ENCODE measurements around the gene KRTAP4-6.
"Not testable (repeated sequence)": the region's sequence is repeated elsewhere in the genome, so short reads cannot be mapped to it uniquely, and the experiment has no call there.

Gene KRTAP4-6

GRCh38 chr17:41151525-41151924 is 11.2 kb upstream of the KRTAP4-6 start:
- no peak overlapping the region for H3K4me3 ChIP-seq
- TF ChIP-seq POLR2AphosphoS5 (IDR thresholded peaks at IDR 0.05; ENCODE audit: borderline replicate concordance, low read depth, low read length) (no peak), EZH2 (IDR thresholded peaks at IDR 0.05) (no peak), FOXP2 (optimal IDR thresholded peaks at IDR 0.05; ENCODE audit: control extremely low read depth, extremely low read length, insufficient read depth) (no peak)
- 0 out of 2 replicates have a peak, but pooled peaks cover 4% of the 10 kb centered on the region for H3K9me3 ChIP-seq (ENCODE audit: low read depth, low read length)
- no peak for DNase-seq (ENCODE audit: low read depth, low spot score)
- H3K27ac ChIP-seq: peak overlapping the region; percentile 100
- peaks cover 4% of the 10 kb centered on the region; the same call in 1 of the 2 replicates for H3K36me3 ChIP-seq (ENCODE audit: insufficient read depth, low read length)
- H3K9ac ChIP-seq (ENCODE audit: insufficient read length): no peak overlapping the region

GRCh38 chr17:41150026-41150425 is 9.7 kb upstream of the KRTAP4-6 start:
- Histone ChIP-seq H3K9me3 (ENCODE audit: low read depth, low read length) (0 out of 2 replicates have a peak, but pooled peaks cover 2% of the 10 kb centered on the region), H3K36me3 (ENCODE audit: insufficient read depth, low read length) (peaks cover 2% of the 10 kb centered on the region; the same call in 1 of the 2 replicates), H3K9ac (ENCODE audit: insufficient read length) (no peak overlapping the region), H3K27ac (peak overlapping the region; percentile 100), H3K4me3 (no peak overlapping the region)
- no peak for DNase-seq (ENCODE audit: low read depth, low spot score)
- TF ChIP-seq POLR2AphosphoS5 (IDR thresholded peaks at IDR 0.05; ENCODE audit: borderline replicate concordance, low read depth, low read length) (no peak), FOXP2 (optimal IDR thresholded peaks at IDR 0.05; ENCODE audit: control extremely low read depth, extremely low read length, insufficient read depth) (no peak), EZH2 (IDR thresholded peaks at IDR 0.05) (no peak)

- H3K36me3 ChIP-seq (ENCODE audit: insufficient read depth, low read length): no peaks in the 10 kb centered on the region
- H3K4me3 ChIP-seq: no peak within 1 kb of the TSS
- peak within 1 kb of the TSS; percentile 67 for H3K9ac ChIP-seq (ENCODE audit: insufficient read length)
- TF ChIP-seq POLR2AphosphoS5 (IDR thresholded peaks at IDR 0.05; ENCODE audit: borderline replicate concordance, low read depth, low read length) (no peak), EZH2 (IDR thresholded peaks at IDR 0.05) (no peak), FOXP2 (optimal IDR thresholded peaks at IDR 0.05; ENCODE audit: control extremely low read depth, extremely low read length, insufficient read depth) (no peak)
- no peaks in the 10 kb centered on the region for H3K9me3 ChIP-seq (ENCODE audit: low read depth, low read length)
- peak within 1 kb of the TSS; percentile 100 for H3K27ac ChIP-seq
- DNase-seq (ENCODE audit: low read depth, low spot score): no peak
Observed at GRCh38 chr17:41149652-41149985, 9.3 kb upstream of the KRTAP4-6 start, which contains the start of gene KRTAP4-5. Gene KRTAP4-5, minus strand, starts transcription at chr17:41149825. Its CDS starts 58 bp downstream, at chr17:41149767.

GRCh38 chr17:41148971-41149651 is 8.8 kb upstream of the KRTAP4-6 start:
- H3K9ac ChIP-seq (ENCODE audit: insufficient read length): peak overlapping the region; percentile 67
- H3K27ac ChIP-seq: peak overlapping the region; percentile 100
- not testable (repeated sequence) for DNase-seq (ENCODE audit: low read depth, low spot score); H3K36me3 ChIP-seq (ENCODE audit: insufficient read depth, low read length); H3K9me3 ChIP-seq (ENCODE audit: low read depth, low read length); H3K4me3 ChIP-seq

GRCh38 chr17:41147531-41148204 is 7.3 kb upstream of the KRTAP4-6 start:
- TF ChIP-seq POLR2AphosphoS5 (IDR thresholded peaks at IDR 0.05; ENCODE audit: borderline replicate concordance, low read depth, low read length) (peak; percentile 66; the same call in 1 of the 2 replicates), EZH2 (IDR thresholded peaks at IDR 0.05) (no peak)
- Histone ChIP-seq H3K9me3 (ENCODE audit: low read depth, low read length) (peaks cover 11% of the 10 kb centered on the region; the same call in 1 of the 2 replicates), H3K4me3 (peak overlapping the region; percentile 18), H3K27ac (peak overlapping the region; percentile 100), H3K36me3 (ENCODE audit: insufficient read depth, low read length) (peaks cover 12% of the 10 kb centered on the region; the same call in 1 of the 2 replicates), H3K9ac (ENCODE audit: insufficient read length) (peak overlapping the region; percentile 79)
- peak; percentile 98 for DNase-seq (ENCODE audit: low read depth, low spot score)

GRCh38 chr17:41145261-41145660 is 4.9 kb upstream of the KRTAP4-6 start:
- Histone ChIP-seq H3K4me3 (peak overlapping the region; percentile 18; the same call in 1 of the 2 replicates), H3K9ac (ENCODE audit: insufficient read length) (peak overlapping the region; percentile 79), H3K36me3 (ENCODE audit: insufficient read depth, low read length) (peaks cover 12% of the 10 kb centered on the region; the same call in 1 of the 2 replicates), H3K9me3 (ENCODE audit: low read depth, low read length) (peaks cover 15% of the 10 kb centered on the region; the same call in 1 of the 2 replicates), H3K27ac (peak overlapping the region; percentile 100)
- no peak; the same call in 1 of the 2 replicates for TF ChIP-seq POLR2AphosphoS5 (IDR thresholded peaks at IDR 0.05; ENCODE audit: borderline replicate concordance, low read depth, low read length)
- TF ChIP-seq EZH2 (IDR thresholded peaks at IDR 0.05): no peak
- TF ChIP-seq FOXP2 (optimal IDR thresholded peaks at IDR 0.05; ENCODE audit: control extremely low read depth, extremely low read length, insufficient read depth): no peak
- peak; percentile 91 for DNase-seq (ENCODE audit: low read depth, low spot score)

GRCh38 chr17:41144846-41145245 is 4.5 kb upstream of the KRTAP4-6 start:
- H3K36me3 ChIP-seq (ENCODE audit: insufficient read depth, low read length): peaks cover 12% of the 10 kb centered on the region; the same call in 1 of the 2 replicates
- peak overlapping the region; percentile 18; the same call in 1 of the 2 replicates for H3K4me3 ChIP-seq
- H3K9ac ChIP-seq (ENCODE audit: insufficient read length): no peak overlapping the region
- DNase-seq (ENCODE audit: low read depth, low spot score): peak; percentile 96
- peaks cover 15% of the 10 kb centered on the region; the same call in 1 of the 2 replicates for H3K9me3 ChIP-seq (ENCODE audit: low read depth, low read length)
- TF ChIP-seq POLR2AphosphoS5 (IDR thresholded peaks at IDR 0.05; ENCODE audit: borderline replicate concordance, low read depth, low read length): no peak; the same call in 1 of the 2 replicates
- no peak for TF ChIP-seq FOXP2 (optimal IDR thresholded peaks at IDR 0.05; ENCODE audit: control extremely low read depth, extremely low read length, insufficient read depth)
- no peak for TF ChIP-seq EZH2 (IDR thresholded peaks at IDR 0.05)
- peak overlapping the region; percentile 100 for H3K27ac ChIP-seq

GRCh38 chr17:41141361-41141760 is 1.0 kb upstream of the KRTAP4-6 start:
- no peak overlapping the region for H3K9ac ChIP-seq (ENCODE audit: insufficient read length)
- 0 out of 2 replicates have a peak overlapping the region, but pooled peaks have one; percentile 2 for H3K27ac ChIP-seq
- TF ChIP-seq EZH2 (IDR thresholded peaks at IDR 0.05) (no peak), FOXP2 (optimal IDR thresholded peaks at IDR 0.05; ENCODE audit: control extremely low read depth, extremely low read length, insufficient read depth) (no peak), POLR2AphosphoS5 (IDR thresholded peaks at IDR 0.05; ENCODE audit: borderline replicate concordance, low read depth, low read length) (no peak)
- DNase-seq (ENCODE audit: low read depth, low spot score): no peak
- H3K9me3 ChIP-seq (ENCODE audit: low read depth, low read length): peaks cover 30% of the 10 kb centered on the region; the same call in 1 of the 2 replicates
- peaks cover 12% of the 10 kb centered on the region; the same call in 1 of the 2 replicates for H3K36me3 ChIP-seq (ENCODE audit: insufficient read depth, low read length)
- no peak overlapping the region for H3K4me3 ChIP-seq

- peaks cover 30% of the 10 kb centered on the region; the same call in 1 of the 2 replicates for H3K9me3 ChIP-seq (ENCODE audit: low read depth, low read length)
- H3K36me3 ChIP-seq (ENCODE audit: insufficient read depth, low read length): peaks cover 12% of the 10 kb centered on the region; the same call in 1 of the 2 replicates
- not testable (repeated sequence) for H3K27ac ChIP-seq; H3K9ac ChIP-seq (ENCODE audit: insufficient read length); DNase-seq (ENCODE audit: low read depth, low spot score); H3K4me3 ChIP-seq
Observed at GRCh38 chr17:41139865-41140264, 479 bp downstream of the KRTAP4-6 start.
